22Rv1 (cell line): Measurements from ENCODE around the gene SMDT1.

Source experiments
- CTCF ChIP-seq: fragments of 450-650 bp; IDR thresholded peaks from 2 replicates; pipeline ENCODE4 v1.5.1; 2017; ENCODE audit warnings: mild to moderate bottlenecking
- ZFX ChIP-seq: fragments of 450-650 bp; IDR thresholded peaks from 2 replicates; pipeline ENCODE4 v1.6.1; 2017; ENCODE audit warnings: antibody characterized with exemption, borderline replicate concordance

GRCh38 chr22:42033263-42034181, 46.0 kb upstream of the SMDT1 start:
- TF ChIP-seq CTCF = no peak
- TF ChIP-seq ZFX = no peak
